Measurements from ENCODE around the gene PTPRN2.

PTPRN2 gene

GRCh38 chr7:158618745-158619140 is 31.1 kb upstream of the PTPRN2 start:
- H3K4me3 ChIP-seq (ENCODE audit: low read depth, low read length) = no peak overlapping the region
- TF ChIP-seq CTCF (IDR thresholded peaks at IDR 0.05; ENCODE audit: borderline replicate concordance, insufficient read depth, low read depth, low read length) = no peak

- H3K4me3 ChIP-seq (ENCODE audit: low read depth, low read length) = no peak overlapping the region
- no peak for TF ChIP-seq CTCF (IDR thresholded peaks at IDR 0.05; ENCODE audit: borderline replicate concordance, insufficient read depth, low read depth, low read length)
These were observed 30.1 kb upstream of the PTPRN2 start for GRCh38 chr7:158617737-158618128.

- TF ChIP-seq CTCF (IDR thresholded peaks at IDR 0.05; ENCODE audit: borderline replicate concordance, insufficient read depth, low read depth, low read length) = no peak
- no peak overlapping the region for H3K4me3 ChIP-seq (ENCODE audit: low read depth, low read length)
These were observed 28.4 kb upstream of the PTPRN2 start for GRCh38 chr7:158616050-158616449.

GRCh38 chr7:158614700-158615099 is 27.1 kb upstream of the PTPRN2 start:
- H3K4me3 ChIP-seq (ENCODE audit: low read depth, low read length) = no peak overlapping the region
- TF ChIP-seq CTCF (IDR thresholded peaks at IDR 0.05; ENCODE audit: borderline replicate concordance, insufficient read depth, low read depth, low read length) = no peak

DNA sequence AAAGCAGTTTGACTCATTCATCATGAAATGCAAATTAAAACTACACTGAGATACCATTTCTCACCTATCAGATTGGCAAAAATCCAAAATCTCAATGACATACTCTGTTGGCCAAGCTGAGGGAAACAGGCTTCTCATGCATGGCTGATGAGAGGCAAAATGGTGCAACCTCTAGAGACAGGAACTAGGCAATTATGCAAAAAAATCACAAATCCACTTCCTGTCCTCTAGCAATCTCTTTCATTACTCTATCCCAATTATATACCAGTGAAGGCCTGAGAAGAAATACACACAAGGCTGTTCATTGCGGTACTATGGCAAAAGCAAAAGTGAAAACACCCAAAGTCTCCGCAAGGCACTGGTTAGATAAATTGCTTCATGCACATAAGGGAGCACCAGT is 25.9 kb upstream of the PTPRN2 start:
- no peak for TF ChIP-seq CTCF (IDR thresholded peaks at IDR 0.05; ENCODE audit: borderline replicate concordance, insufficient read depth, low read depth, low read length)
- no peak overlapping the region for H3K4me3 ChIP-seq (ENCODE audit: low read depth, low read length)

- H3K4me3 ChIP-seq (ENCODE audit: low read depth, low read length) = no peak overlapping the region
- TF ChIP-seq CTCF (IDR thresholded peaks at IDR 0.05; ENCODE audit: borderline replicate concordance, insufficient read depth, low read depth, low read length) = no peak
These were observed 24.9 kb upstream of the PTPRN2 start for GRCh38 chr7:158612546-158612945.

DNA sequence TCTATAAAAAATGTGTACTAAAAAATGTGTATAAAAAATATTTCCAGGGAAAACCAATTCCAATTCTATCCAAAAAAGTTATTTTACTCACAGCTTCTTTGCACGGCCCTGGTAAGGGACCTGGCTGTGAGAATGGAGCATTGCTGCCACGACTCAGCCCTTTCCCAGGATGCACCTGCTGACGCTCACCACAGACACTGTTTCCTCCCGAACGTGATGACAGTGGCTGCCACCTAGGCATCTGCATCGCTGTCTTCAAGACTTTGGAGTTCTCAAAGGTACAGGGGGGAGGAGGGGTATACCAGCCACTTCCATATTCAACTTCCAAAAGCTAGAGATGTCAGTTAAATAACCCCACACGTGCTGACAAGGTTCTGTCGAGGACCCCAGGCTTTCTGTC is 23.9 kb upstream of the PTPRN2 start:
- no peak overlapping the region for H3K4me3 ChIP-seq (ENCODE audit: low read depth, low read length)
- TF ChIP-seq CTCF (IDR thresholded peaks at IDR 0.05; ENCODE audit: borderline replicate concordance, insufficient read depth, low read depth, low read length) = no peak
